H1 (cell line): ENCODE results near the gene EBF3. TPM values are rescaled to one million over a fixed set of nuclear protein-coding genes. Genes with fewer than 3 reads are reported as not detected.

ENCODE experiments used
- CTCF ChIA-PET: fragments of 300-600 bp; sonication (Branson Sonifier 250); formaldehyde crosslinking; loops from one replicate; lab custom pipeline; 2021; ENCODE audit not compliant: partially characterized antibody; lab: Charles Lee
- POLR2A ChIA-PET: fragments of 300-600 bp; sonication (Branson Sonifier 250); formaldehyde crosslinking; loops from one replicate; lab custom pipeline; 2021; ENCODE audit warnings: inconsistent platforms; ENCODE audit not compliant: partially characterized antibody; lab: Charles Lee
- DNase-seq, 2 experiments: peaks; one replicate each; pipeline versions ENCODE4 v3.0.0 to v3.0.0-alpha.2; 2010 to 2022; ENCODE audit warnings: low spot score in 2 of 2, low read depth in 1 of 2, mixed read lengths in 1 of 2
- FAIRE-seq: peaks from 2 replicates; lab custom pipeline; 2011; peaks lifted over from hg19 to GRCh38; lab: Jason Lieb, UNC
- H2AFZ ChIP-seq: 2 replicates; pipeline ENCODE4 v1.8.1; 2012; ENCODE audit warnings: low read length, inconsistent platforms
- H2AK5ac ChIP-seq: 2 replicates; pipeline ENCODE4 v1.6.1; 2013; ENCODE audit warnings: low read depth, low read length
- H2BK120ac ChIP-seq: replicated peaks from 2 replicates; pipeline ENCODE3; 2013; ENCODE audit warnings: low read depth, low read length, inconsistent platforms
- H2BK12ac ChIP-seq: 2 replicates; pipeline ENCODE4 v1.6.1; 2013; ENCODE audit warnings: low read depth, low read length
- H2BK15ac ChIP-seq: 2 replicates; pipeline ENCODE4 v1.6.1; 2013; ENCODE audit warnings: low read length
- H2BK20ac ChIP-seq: 2 replicates; pipeline ENCODE4 v1.6.1; 2013; ENCODE audit warnings: low read length
- H2BK5ac ChIP-seq: 2 replicates; pipeline ENCODE4 v1.6.1; 2013; ENCODE audit warnings: low read depth, low read length
- H3K14ac ChIP-seq: 2 replicates; pipeline ENCODE4 v1.6.1; 2013; ENCODE audit warnings: inconsistent platforms; ENCODE audit not compliant: insufficient read length
- H3K18ac ChIP-seq: 2 replicates; pipeline ENCODE4 v1.6.1; 2013; ENCODE audit warnings: low read length; ENCODE audit errors: extremely low read depth
- H3K23ac ChIP-seq: 2 replicates; pipeline ENCODE4 v1.6.1; 2013; ENCODE audit warnings: inconsistent platforms; ENCODE audit not compliant: insufficient read length
- H3K23me2 ChIP-seq: 2 replicates; pipeline ENCODE4 v1.6.1; 2013; ENCODE audit warnings: low read depth, low read length
- H3K27ac ChIP-seq: 2 replicates; pipeline ENCODE4 v1.6.1; 2011; ENCODE audit warnings: low read depth, low read length, inconsistent platforms
- H3K27me3 ChIP-seq, 4 experiments: replicated peaks in 1 of 4; 1 replicate in 1 of 4; 2 replicates in 3 of 4; pipeline versions ENCODE4 v1.6.1 to v1.8.1; 2011 to 2013; ENCODE audit warnings: low read length in 3 of 4, mild to moderate bottlenecking in 3 of 4, inconsistent platforms in 2 of 4, mixed read lengths in 2 of 4, moderate library complexity in 1 of 4; ENCODE audit not compliant: control insufficient read depth in 3 of 4, insufficient read depth in 3 of 4; ENCODE audit errors: extremely low read depth in 1 of 4
- H3K36me3 ChIP-seq, 4 experiments: 2 replicates each; pipeline versions ENCODE4 v1.6.1 to v1.8.1; 2011 to 2013; ENCODE audit warnings: mild to moderate bottlenecking in 4 of 4, low read length in 3 of 4, moderate library complexity in 2 of 4, control low read depth in 1 of 4, inconsistent platforms in 1 of 4; ENCODE audit not compliant: insufficient read depth in 4 of 4, control insufficient read depth in 2 of 4
- H3K4ac ChIP-seq: replicated peaks from 2 replicates; pipeline ENCODE3; 2013; ENCODE audit warnings: low read length, low read depth, mixed read lengths, inconsistent platforms; ENCODE audit not compliant: insufficient read length
- H3K4me1 ChIP-seq, 4 experiments: replicated peaks in 1 of 4; 1 replicate in 1 of 4; 2 replicates in 3 of 4; pipeline versions ENCODE4 v1.6.1 to v1.8.1; 2011 to 2013; ENCODE audit warnings: low read length in 3 of 4, inconsistent platforms in 2 of 4, mixed read lengths in 1 of 4; ENCODE audit not compliant: insufficient read depth in 4 of 4, control insufficient read depth in 3 of 4
- H3K4me2 ChIP-seq, 2 experiments: 2 replicates each; pipeline versions ENCODE4 v1.6.1 to v1.8.1; 2011 to 2013; ENCODE audit warnings: low read depth in 2 of 2, low read length in 2 of 2, control low read depth in 1 of 2, inconsistent platforms in 1 of 2, mild to moderate bottlenecking in 1 of 2; ENCODE audit not compliant: insufficient read depth in 1 of 2
- H3K4me3 ChIP-seq, 4 experiments: fragments of 200-600, 300-600 bp in 1 of 4; sonication (generic), shearing (Covaris generic), sonication (Bioruptor Twin) in 1 of 4; 2 replicates each; pipeline versions ENCODE4 v1.5.1 to v1.8.1; 2011 to 2016; ENCODE audit warnings: low read length in 4 of 4, low read depth in 3 of 4, control low read depth in 2 of 4, inconsistent platforms in 2 of 4, mild to moderate bottlenecking in 2 of 4, mixed read lengths in 1 of 4, moderate library complexity in 1 of 4; ENCODE audit not compliant: insufficient read depth in 2 of 4; ENCODE audit errors: extremely low read depth in 1 of 4
- H3K56ac ChIP-seq: replicated peaks from 2 replicates; pipeline ENCODE3; 2013; ENCODE audit warnings: low read depth, mild to moderate bottlenecking, mixed read lengths, low read length, inconsistent platforms; ENCODE audit not compliant: insufficient read length
- H3K79me1 ChIP-seq: 2 replicates; pipeline ENCODE4 v1.6.1; 2013; ENCODE audit warnings: low read depth, low read length, control low read depth
- H3K79me2 ChIP-seq, 2 experiments: 2 replicates each; pipeline versions ENCODE4 v1.6.1 to v1.8.1; 2012 to 2013; ENCODE audit warnings: low read length in 2 of 2, mild to moderate bottlenecking in 2 of 2, inconsistent platforms in 1 of 2; ENCODE audit not compliant: insufficient read depth in 2 of 2, control insufficient read depth in 1 of 2
- H3K9ac ChIP-seq, 4 experiments: replicated peaks in 1 of 4; 1 replicate in 1 of 4; 2 replicates in 3 of 4; pipeline versions ENCODE4 v1.6.1 to v1.8.1; 2011 to 2013; ENCODE audit warnings: low read depth in 3 of 4, low read length in 3 of 4, control low read depth in 2 of 4, mild to moderate bottlenecking in 2 of 4, moderate library complexity in 2 of 4, inconsistent platforms in 1 of 4; ENCODE audit errors: extremely low read depth in 1 of 4
- H3K9me3 ChIP-seq, 2 experiments: 2 replicates each; pipeline versions ENCODE4 v1.6.1 to v1.8.1; 2012 to 2013; ENCODE audit warnings: mild to moderate bottlenecking in 2 of 2, moderate library complexity in 2 of 2, control low read depth in 1 of 2, inconsistent platforms in 1 of 2, low read depth in 1 of 2, low read length in 1 of 2, mixed read lengths in 1 of 2; ENCODE audit not compliant: insufficient read depth in 2 of 2
- H4K20me1 ChIP-seq, 2 experiments: replicated peaks in 1 of 2; 2 replicates each; pipeline versions ENCODE3 to v1.8.1; 2011 to 2013; ENCODE audit warnings: inconsistent platforms in 2 of 2, low read length in 2 of 2, mild to moderate bottlenecking in 1 of 2; ENCODE audit not compliant: insufficient read depth in 2 of 2, control insufficient read depth in 1 of 2
- H4K5ac ChIP-seq: 2 replicates; pipeline ENCODE4 v1.6.1; 2013; ENCODE audit warnings: low read length, low read depth, mixed read lengths, inconsistent platforms; ENCODE audit not compliant: insufficient read length
- H4K8ac ChIP-seq: 2 replicates; pipeline ENCODE4 v1.8.0; 2013; ENCODE audit warnings: mild to moderate bottlenecking, moderate library complexity, low read length, inconsistent platforms; ENCODE audit not compliant: insufficient read depth; ENCODE audit errors: extremely low read depth
- H4K91ac ChIP-seq: replicated peaks from 2 replicates; pipeline ENCODE3; 2013; ENCODE audit warnings: low read length, mixed read lengths, inconsistent platforms; ENCODE audit not compliant: insufficient read length
- CREB1 ChIP-seq: IDR thresholded peaks from 2 replicates; pipeline ENCODE4 v1.6.1; 2012; ENCODE audit warnings: inconsistent platforms
- CTBP2 ChIP-seq: IDR thresholded peaks from 2 replicates; pipeline ENCODE4 v1.7.0; 2011; ENCODE audit warnings: borderline replicate concordance, mild to moderate bottlenecking, moderate library complexity, mixed read lengths, low read length; ENCODE audit not compliant: insufficient read depth, insufficient read length
- EZH2 ChIP-seq: fragments of 200-600 bp; sonication (generic); IDR thresholded peaks from 2 replicates; pipeline ENCODE4 v1.7.1; 2012; ENCODE audit warnings: low read depth, mild to moderate bottlenecking, moderate library complexity, low read length, inconsistent platforms; ENCODE audit not compliant: severe bottlenecking
- GABPA ChIP-seq: IDR thresholded peaks from 2 replicates; pipeline ENCODE4 v1.6.1; 2011; ENCODE audit warnings: mild to moderate bottlenecking, low read length, moderate library complexity, borderline replicate concordance; ENCODE audit not compliant: insufficient read depth
- MAFK ChIP-seq: IDR thresholded peaks from 2 replicates; pipeline ENCODE4 v1.6.1; 2012; ENCODE audit warnings: low read depth, mild to moderate bottlenecking, improper control_type of control experiment, low read length
- POU5F1 ChIP-seq: IDR thresholded peaks from 2 replicates; pipeline ENCODE4 v1.6.1; 2011; ENCODE audit warnings: low read depth, mild to moderate bottlenecking, low read length, moderate library complexity
- RXRA ChIP-seq: IDR thresholded peaks from 2 replicates; pipeline ENCODE4 v1.6.1; 2011; ENCODE audit warnings: low read depth, mild to moderate bottlenecking, low read length, moderate library complexity; ENCODE audit not compliant: insufficient read depth
- SP2 ChIP-seq: IDR thresholded peaks from 2 replicates; pipeline ENCODE4 v1.6.1; 2012; ENCODE audit warnings: mild to moderate bottlenecking, low read length, inconsistent platforms
- SRF ChIP-seq: IDR thresholded peaks from 2 replicates; pipeline ENCODE4 v1.6.1; 2011; ENCODE audit warnings: mild to moderate bottlenecking, low read depth, low read length, moderate library complexity
- ZNF274 ChIP-seq: IDR thresholded peaks from 2 replicates; pipeline ENCODE4 v1.7.0; 2012; ENCODE audit warnings: low read length, borderline replicate concordance; ENCODE audit errors: extremely low read depth
- polyA plus RNA-seq, 7 experiments: library from polyadenylated mRNA; depleted of rRNA in 3 of 7; stranded (reverse) in 5 of 7; unstranded in 2 of 7; fragments of >200 nt in 5 of 7; fragments of 200-250 nt in 2 of 7; gene quantifications; 1 replicate in 5 of 7; 2 replicates in 1 of 7; 4 replicates in 1 of 7; pipeline versions ENCODE4 v1.2.1 to v1.2.3, GENCODE V29; 2011 to 2013; ENCODE audit warnings: missing spikeins in 2 of 7, mixed read lengths in 2 of 7
- total RNA-seq: library from RNA; stranded (reverse); fragmentation: NEBNext Ultra II Directional; extraction: Animal tissue kit (Norgen Biotek cat#: 25700); gene quantifications from 2 replicates; pipeline ENCODE4 v1.2.1, GENCODE V29; 2021
- TF ChIP-seq, protein P1 (sequence below): IDR thresholded peaks from 2 replicates; pipeline ENCODE4 v1.6.1; 2011; ENCODE audit warnings: low read length, improper control_type of control experiment

EBF3 gene
- total and polyA plus RNA-seq, 2 of the 8 experiments (the other 6 are each of a cell fraction or from before 2014, with no cell fraction given), result 0.08 to 0.26 TPM

DNA sequence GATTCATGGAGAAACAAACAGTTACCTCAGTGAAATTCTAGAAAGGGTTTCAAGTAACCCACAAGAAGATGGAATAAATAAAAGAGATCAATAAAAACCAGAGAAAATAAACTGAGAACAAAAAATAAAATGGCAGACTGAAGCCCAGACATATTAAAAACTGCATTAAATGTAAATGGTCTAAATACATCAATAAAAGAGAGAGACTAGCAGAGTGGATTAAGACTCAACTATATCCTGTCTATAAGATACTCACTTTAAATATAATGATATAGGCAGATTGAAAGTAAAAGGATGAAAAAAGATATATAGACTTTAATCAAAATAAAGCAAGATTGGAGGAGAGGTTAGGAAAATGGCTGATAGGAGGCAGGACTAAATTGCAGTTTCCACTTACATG, 18.8 kb upstream of the EBF3 start:
- no peak for FAIRE-seq
- no peak overlapping the region for H3K56ac ChIP-seq
- CTCF ChIA-PET, result no interaction called here

More for the DNA sequence above, 18.8 kb upstream of the EBF3 start:
- Histone ChIP-seq H4K91ac (no peak overlapping the region), H2AFZ (no peak overlapping the region), H3K4me2 (no peak overlapping the region), H3K4ac (no peak overlapping the region), H3K27me3 (peaks cover 0 to 6% (median 0%) of the 10 kb centered on the region in 4 experiments; a peak in 1 of 7 replicates), H2BK12ac (no peak overlapping the region), H4K5ac (no peak overlapping the region), H2BK20ac (no peak overlapping the region), H3K36me3 (no peaks in the 10 kb centered on the region), H3K23me2 (no peaks in the 10 kb centered on the region), H3K79me2 (no peaks in the 10 kb centered on the region), H3K27ac (no peak overlapping the region), H2BK120ac (no peak overlapping the region), H2BK5ac (no peak overlapping the region), H4K8ac (no peak overlapping the region), H3K4me3 (no peak overlapping the region), H4K20me1 (no peaks in the 10 kb centered on the region), H3K9ac (no peak overlapping the region), H3K23ac (no peak overlapping the region), H3K4me1 (no peaks in the 10 kb centered on the region), H3K18ac (no peak overlapping the region), H3K9me3 (no peaks in the 10 kb centered on the region), H2BK15ac (no peak overlapping the region), H3K14ac (no peak overlapping the region), H3K79me1 (no peaks in the 10 kb centered on the region), H2AK5ac (no peak overlapping the region)
- no peak for DNase-seq
- TF ChIP-seq RXRA, result no peak
- TF ChIP-seq EZH2, result no peak
- TF ChIP-seq GABPA, result no peak
- TF ChIP-seq CTBP2, result no peak
- no peak for TF ChIP-seq POU5F1
- no peak for TF ChIP-seq ZNF274
- TF ChIP-seq MAFK, result no peak
- TF ChIP-seq, protein P1, sequence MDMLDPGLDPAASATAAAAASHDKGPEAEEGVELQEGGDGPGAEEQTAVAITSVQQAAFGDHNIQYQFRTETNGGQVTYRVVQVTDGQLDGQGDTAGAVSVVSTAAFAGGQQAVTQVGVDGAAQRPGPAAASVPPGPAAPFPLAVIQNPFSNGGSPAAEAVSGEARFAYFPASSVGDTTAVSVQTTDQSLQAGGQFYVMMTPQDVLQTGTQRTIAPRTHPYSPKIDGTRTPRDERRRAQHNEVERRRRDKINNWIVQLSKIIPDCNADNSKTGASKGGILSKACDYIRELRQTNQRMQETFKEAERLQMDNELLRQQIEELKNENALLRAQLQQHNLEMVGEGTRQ, result no peak
- no peak for TF ChIP-seq SP2
- TF ChIP-seq SRF, result no peak
- no peak for TF ChIP-seq CREB1
- POLR2A ChIA-PET, result no interaction called here
